Gastrocnemius medialis (tissue), 4 donors: Measurements from ENCODE around the gene DSCAML1. TPM values are rescaled to one million over a fixed set of nuclear protein-coding genes. Genes with fewer than 3 reads are reported as not detected.

Experiments
- ATAC-seq, 2 donors: fragments of 150-250 bp; one replicate each; pipeline ENCODE4 v1.9.1; 2016
- DNase-seq, 2 donors: peaks; one replicate each; pipeline ENCODE4 v3.0.0-alpha.2; 2019
- H3K27ac ChIP-seq, 4 donors: fragments of 200-600 bp; sonication (generic); 1 replicate in 1 of 4; 2 replicates in 3 of 4; pipeline ENCODE4 v1.5.1; 2016 to 2018; ENCODE audit warnings: mild to moderate bottlenecking in 2 of 4, moderate library complexity in 1 of 4
- H3K27me3 ChIP-seq, 3 donors: fragments of 200-600 bp; sonication (generic) in 2 of 3; 1 replicate in 1 of 3; 2 replicates in 2 of 3; pipeline versions ENCODE4 v1.5.1 to v1.6.0; 2016 to 2019; ENCODE audit warnings: mild to moderate bottlenecking in 1 of 3, moderate library complexity in 1 of 3
- H3K36me3 ChIP-seq, 2 donors: fragments of 200-600 bp; sonication (generic) in 1 of 2; one replicate each; pipeline ENCODE4 v1.5.1; 2017 to 2018
- H3K4me1 ChIP-seq, 2 donors: fragments of 200-600 bp; sonication (generic) in 1 of 2; one replicate each; pipeline ENCODE4 v1.5.1; 2016 to 2017; ENCODE audit warnings: mild to moderate bottlenecking in 2 of 2
- H3K4me3 ChIP-seq, 4 donors: fragments of 200-600 bp; sonication (generic) in 3 of 4; 1 replicate in 1 of 4; 2 replicates in 3 of 4; pipeline ENCODE4 v1.5.1; 2016 to 2019; ENCODE audit warnings: mild to moderate bottlenecking in 2 of 4
- H3K9me3 ChIP-seq, 3 donors: fragments of 200-600 bp; sonication (generic) in 2 of 3; 1 replicate in 1 of 3; 2 replicates in 2 of 3; pipeline ENCODE4 v1.5.1; 2016 to 2019
- POLR2A ChIP-seq, 2 donors: fragments of 450-650 bp; IDR thresholded peaks; one replicate each; pipeline ENCODE4 v1.6.1; 2017; ENCODE audit warnings: antibody characterized with exemption in 2 of 2, mild to moderate bottlenecking in 2 of 2, moderate library complexity in 2 of 2
- in situ Hi-C, 4 donors: fragments of 200-750 bp; cut with MboI; loops; one replicate each; pipeline versions ENCODE4 v1.15.0 to v1.8.0; 2017; ENCODE audit warnings: low sequenced_read_pairs in 4 of 4
- intact Hi-C: fragments of 100-400 bp; cut with DNase I; formaldehyde crosslinking; loops from one replicate; pipeline ENCODE4 v1.15.1; 2023; ENCODE audit warnings: low total_unique reads
- total RNA-seq, 4 donors: library from RNA; depleted of rRNA; stranded (reverse); fragments of >200 nt; gene quantifications; one replicate each; pipeline versions ENCODE4 v1.1.0 to v1.2.3, GENCODE V29; 2016
- TF ChIP-seq, protein P1 (sequence below), 5 experiments: fragments of 450-650 bp in 3 of 5; fragments of 200-600 bp in 2 of 5; sonication (generic) in 2 of 5; IDR thresholded peaks in 4 of 5; conservative IDR thresholded peaks in 1 of 5; 1 replicate in 4 of 5; 2 replicates in 1 of 5; pipeline ENCODE4 v1.5.1; 2016 to 2019; ENCODE audit warnings: antibody characterized with exemption in 5 of 5, mild to moderate bottlenecking in 3 of 5, moderate library complexity in 3 of 5

Gene DSCAML1
- total RNA-seq, 4 donors from 2014 or later: 0.05 to 0.15 (median 0.07) TPM

DNA sequence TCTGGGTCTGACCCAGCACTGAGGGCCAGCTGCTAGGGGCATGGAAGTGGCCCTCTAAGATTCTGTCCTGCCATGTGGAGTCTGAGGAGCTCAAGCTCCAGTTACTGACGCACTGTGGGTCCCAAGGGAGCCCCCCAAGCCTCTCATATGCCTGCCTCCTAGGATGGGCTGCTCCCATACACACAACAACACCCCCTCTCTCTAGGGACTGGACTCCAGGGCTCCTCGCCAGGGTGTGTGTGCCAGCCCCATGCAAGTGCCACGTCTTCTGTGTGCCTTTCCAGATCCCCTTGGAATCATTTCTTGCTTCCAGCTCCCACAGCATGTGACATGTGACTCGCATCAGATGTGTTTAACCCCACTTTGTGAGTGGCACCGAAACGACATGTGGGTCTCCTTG, 234.9 kb downstream of the DSCAML1 start:
- intact Hi-C loops (no loop called here), in situ Hi-C loops (no loop called here)
- ATAC-seq (no peak), DNase-seq (no peak)
- no peaks in the 10 kb centered on the region for H3K4me1 ChIP-seq
- no peak overlapping the region for H3K4me3 ChIP-seq
- TF ChIP-seq, protein P1, sequence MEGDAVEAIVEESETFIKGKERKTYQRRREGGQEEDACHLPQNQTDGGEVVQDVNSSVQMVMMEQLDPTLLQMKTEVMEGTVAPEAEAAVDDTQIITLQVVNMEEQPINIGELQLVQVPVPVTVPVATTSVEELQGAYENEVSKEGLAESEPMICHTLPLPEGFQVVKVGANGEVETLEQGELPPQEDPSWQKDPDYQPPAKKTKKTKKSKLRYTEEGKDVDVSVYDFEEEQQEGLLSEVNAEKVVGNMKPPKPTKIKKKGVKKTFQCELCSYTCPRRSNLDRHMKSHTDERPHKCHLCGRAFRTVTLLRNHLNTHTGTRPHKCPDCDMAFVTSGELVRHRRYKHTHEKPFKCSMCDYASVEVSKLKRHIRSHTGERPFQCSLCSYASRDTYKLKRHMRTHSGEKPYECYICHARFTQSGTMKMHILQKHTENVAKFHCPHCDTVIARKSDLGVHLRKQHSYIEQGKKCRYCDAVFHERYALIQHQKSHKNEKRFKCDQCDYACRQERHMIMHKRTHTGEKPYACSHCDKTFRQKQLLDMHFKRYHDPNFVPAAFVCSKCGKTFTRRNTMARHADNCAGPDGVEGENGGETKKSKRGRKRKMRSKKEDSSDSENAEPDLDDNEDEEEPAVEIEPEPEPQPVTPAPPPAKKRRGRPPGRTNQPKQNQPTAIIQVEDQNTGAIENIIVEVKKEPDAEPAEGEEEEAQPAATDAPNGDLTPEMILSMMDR (IDR thresholded peaks at IDR 0.05 in 4 of 5, conservative IDR thresholded peaks at IDR 0.05 in 1 of 5): no peak
- no peak for TF ChIP-seq POLR2A (IDR thresholded peaks at IDR 0.05)
- H3K36me3 ChIP-seq: no peaks in the 10 kb centered on the region
- no peak overlapping the region for H3K27ac ChIP-seq
- H3K27me3 ChIP-seq: peaks cover 0 to 2% (median 0%) of the 10 kb centered on the region in 3 donors
- no peaks in the 10 kb centered on the region for H3K9me3 ChIP-seq

DNA sequence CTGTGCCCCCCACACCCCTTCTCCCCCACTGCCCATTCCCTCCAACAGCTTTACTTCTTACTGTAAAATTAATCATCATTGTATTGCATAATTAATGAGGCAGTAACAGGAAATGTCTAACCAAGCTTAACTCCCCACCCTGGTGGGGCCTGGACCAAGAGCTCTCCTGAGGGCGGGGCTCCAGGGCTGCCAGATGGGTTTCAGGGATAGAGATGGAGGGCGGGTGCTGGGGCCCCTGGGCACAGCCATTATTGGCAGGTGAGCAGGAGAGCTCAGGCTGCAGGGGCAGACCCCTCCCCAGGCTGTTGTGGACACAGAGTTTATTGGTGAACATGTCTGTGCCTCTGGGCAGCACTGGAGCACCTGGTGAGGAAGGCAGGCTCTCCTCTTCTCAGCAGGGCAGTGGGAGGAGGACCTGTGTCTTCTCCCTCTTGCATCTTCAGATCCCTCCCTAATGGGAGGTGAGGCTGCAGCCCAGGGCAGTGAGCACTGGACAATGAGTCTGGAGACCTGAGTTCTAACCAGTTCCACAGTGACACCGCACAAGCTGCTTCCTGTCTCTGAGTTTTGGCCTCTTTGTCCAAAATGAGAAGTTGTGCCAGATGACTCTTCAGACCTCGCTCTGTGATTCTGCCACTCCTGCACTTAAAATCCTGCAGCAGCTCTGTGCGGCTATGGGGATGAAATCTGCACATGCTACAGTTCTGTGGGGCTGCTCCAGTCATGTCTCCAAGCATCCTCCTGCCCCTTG, 236.1 kb downstream of the DSCAML1 start:
- no peak for TF ChIP-seq POLR2A (IDR thresholded peaks at IDR 0.05)
- TF ChIP-seq, protein P1 (IDR thresholded peaks at IDR 0.05 in 4 of 5, conservative IDR thresholded peaks at IDR 0.05 in 1 of 5): no peak
- in situ Hi-C loops (no loop called here), intact Hi-C loops (no loop called here)
- H3K36me3 ChIP-seq: no peaks in the 10 kb centered on the region
- no peak overlapping the region for H3K4me3 ChIP-seq
- no peak for DNase-seq
- H3K27ac ChIP-seq: no peak overlapping the region
- H3K27me3 ChIP-seq: peaks cover 0 to 4% (median 2%) of the 10 kb centered on the region in 3 donors
- no peaks in the 10 kb centered on the region for H3K9me3 ChIP-seq
- no peak for ATAC-seq
- H3K4me1 ChIP-seq: no peaks in the 10 kb centered on the region

DNA sequence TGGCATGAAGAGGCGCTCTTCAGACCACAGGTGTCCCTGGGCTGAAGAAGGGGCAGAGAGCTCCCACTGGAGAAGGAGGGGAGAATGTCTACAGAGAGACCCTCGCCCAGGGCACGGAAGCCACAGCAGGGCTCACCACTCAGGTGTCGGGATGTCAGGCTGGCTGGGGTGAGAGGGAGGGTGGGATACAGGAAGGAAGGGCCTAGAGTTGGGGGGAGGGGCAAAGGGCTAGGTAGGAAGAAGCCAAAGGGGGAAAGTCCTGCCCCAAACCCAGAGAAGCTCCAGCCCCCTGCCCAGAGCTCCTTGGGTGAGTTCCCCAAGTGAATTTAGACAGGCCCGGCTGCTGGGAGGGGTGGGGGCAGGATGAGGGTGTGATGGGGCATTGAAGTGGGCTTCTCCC, 237.3 kb downstream of the DSCAML1 start:
- no peak for DNase-seq
- Histone ChIP-seq H3K36me3 (no peaks in the 10 kb centered on the region), H3K27me3 (peaks cover 0 to 4% (median 2%) of the 10 kb centered on the region in 3 donors), H3K4me1 (no peaks in the 10 kb centered on the region), H3K9me3 (no peaks in the 10 kb centered on the region), H3K27ac (no peak overlapping the region), H3K4me3 (no peak overlapping the region)
- TF ChIP-seq POLR2A (IDR thresholded peaks at IDR 0.05): no peak
- TF ChIP-seq, protein P1 (IDR thresholded peaks at IDR 0.05 in 4 of 5, conservative IDR thresholded peaks at IDR 0.05 in 1 of 5): no peak
- no peak for ATAC-seq
- in situ Hi-C loops (no loop called here), intact Hi-C loops (no loop called here)

DNA sequence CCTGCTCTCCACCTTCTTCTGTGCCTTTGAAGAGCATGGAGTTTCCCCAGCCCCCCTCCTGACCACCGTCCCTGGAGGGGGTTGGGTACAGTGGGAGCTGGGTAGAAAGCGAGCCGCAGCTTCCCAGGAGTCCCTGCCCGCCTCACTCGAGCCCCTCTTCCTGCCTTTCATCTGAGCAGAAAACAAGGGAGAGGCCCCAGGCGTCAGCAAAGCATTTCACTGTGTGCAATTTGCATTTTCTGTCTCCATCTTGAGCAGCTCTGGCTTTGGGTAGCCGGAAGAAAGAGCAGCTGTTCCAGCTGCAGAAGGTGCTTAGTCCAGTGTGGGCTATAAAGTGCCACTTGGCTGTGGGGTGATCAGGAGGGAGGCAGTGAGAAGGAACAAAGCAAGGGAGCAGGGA, 239.7 kb downstream of the DSCAML1 start:
- intact Hi-C loops: no loop called here

More for the DNA sequence above, 239.7 kb downstream of the DSCAML1 start:
- TF ChIP-seq POLR2A (IDR thresholded peaks at IDR 0.05): no peak
- TF ChIP-seq, protein P1 (IDR thresholded peaks at IDR 0.05 in 4 of 5, conservative IDR thresholded peaks at IDR 0.05 in 1 of 5): no peak
- Histone ChIP-seq H3K27me3 (peaks cover 0 to 4% (median 2%) of the 10 kb centered on the region in 3 donors), H3K4me3 (no peak overlapping the region), H3K27ac (no peak overlapping the region), H3K4me1 (no peaks in the 10 kb centered on the region), H3K9me3 (no peaks in the 10 kb centered on the region), H3K36me3 (no peaks in the 10 kb centered on the region)
- no peak for DNase-seq
- in situ Hi-C loops: no loop called here
- no peak for ATAC-seq
